Inflammatory macrophage treated with lipopolysaccharide for 1 hour (primary cell): Measurements from ENCODE around the gene SNRPD2.
"Not testable (repeated sequence)": the region's sequence is repeated elsewhere in the genome, so short reads cannot be mapped to it uniquely, and the experiment has no call there.

ENCODE experiments used
- DNase-seq, 2 donors: peaks; one replicate each; pipeline ENCODE4 v3.0.0-alpha.2; 2020 to 2022

SNRPD2 gene

DNA sequence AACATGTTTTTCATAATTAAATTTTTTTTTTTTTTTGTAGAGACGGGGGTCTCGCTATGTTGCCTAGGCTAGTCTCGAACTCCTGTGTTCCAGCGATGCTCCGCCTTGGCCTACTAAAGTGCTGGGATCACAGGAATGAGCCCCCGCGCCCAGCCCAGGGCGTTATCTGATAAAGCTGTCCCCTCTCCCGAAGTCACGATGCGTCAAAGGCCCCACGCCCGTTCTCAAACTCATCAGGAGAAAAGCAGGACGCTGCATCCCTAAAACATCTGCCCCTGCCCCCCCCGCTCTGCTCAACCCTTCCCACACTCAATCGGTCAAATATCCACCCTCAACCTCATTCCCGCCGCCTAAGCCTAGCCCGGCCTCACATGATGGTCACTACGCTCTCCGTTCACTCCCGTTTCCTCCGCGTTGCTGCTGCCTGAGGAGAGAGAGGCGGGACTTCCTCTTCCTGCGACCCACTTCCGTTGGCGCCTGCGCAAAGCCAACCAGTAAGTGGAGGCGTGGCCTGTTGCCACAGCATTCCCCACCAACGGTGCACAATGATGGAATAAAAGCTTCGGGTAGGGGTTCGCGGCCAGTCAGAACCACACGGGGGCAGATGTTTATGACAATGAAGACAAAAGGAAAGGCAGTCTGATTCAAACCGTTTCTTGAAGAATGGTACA is at the start of gene SNRPD2:
TSS of gene SNRPD2 (minus strand) at position 438 of the 671 bp plus-strand sequence. CDS start at position 373, 65 bp downstream.
- DNase-seq = peak; percentile 96

- DNase-seq = peak; percentile 56 to 62
Measured at GRCh38 chr19:45739498-45740439, 48.0 kb upstream of the SNRPD2 start.

DNA sequence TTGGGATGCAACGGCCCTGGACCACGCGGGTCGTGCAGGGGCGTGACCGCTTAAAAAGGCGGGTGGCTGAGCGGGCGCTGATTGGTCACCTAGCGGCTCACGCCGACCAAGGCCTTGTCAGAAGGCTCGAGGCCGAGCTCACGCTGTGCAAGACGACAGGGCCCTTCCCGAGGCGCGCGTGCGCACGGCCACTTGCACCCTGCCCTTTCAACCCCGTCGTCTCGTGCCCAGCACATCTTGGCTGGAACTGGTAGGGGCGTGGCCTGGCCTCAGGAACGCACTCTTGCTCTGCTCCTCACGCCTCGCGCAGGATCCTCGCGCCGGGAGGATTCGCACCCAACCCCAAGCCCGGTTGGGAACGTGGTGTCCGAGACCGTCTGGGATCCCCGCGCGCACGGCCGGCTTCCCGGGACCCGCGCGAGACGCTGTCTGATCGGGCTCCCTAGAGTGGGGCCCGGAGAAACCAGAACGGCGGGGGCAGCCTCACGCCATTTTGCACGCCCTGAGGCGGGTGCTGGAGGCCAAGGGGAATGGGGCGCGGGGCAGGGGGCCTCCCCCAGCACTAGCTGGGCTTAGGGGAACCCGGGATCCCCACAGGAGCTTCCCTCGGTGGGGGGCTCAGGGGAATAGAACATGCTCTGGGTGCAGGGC is 41.5 kb upstream of the SNRPD2 start, which contains the start of gene MEIOSIN:
TSS of gene MEIOSIN (plus strand) at position 280 of the 651 bp plus-strand sequence. CDS start 1,938 bp downstream, outside the sequence.
- DNase-seq = no peak

- DNase-seq = peak; percentile 96 to 97
Measured at GRCh38 chr19:45730368-45731288, 38.9 kb upstream of the SNRPD2 start, which contains the start of gene FBXO46. FBXO46 (minus strand) TSS chr19:45730896; CDS start chr19:45713495, 17,401 bp downstream.

- DNase-seq = peak in 1 of 2 donors; percentile 25
Measured at GRCh38 chr19:45729800-45730290, 38.1 kb upstream of the SNRPD2 start.

- DNase-seq = not testable (repeated sequence)
Measured at GRCh38 chr19:45728683-45729082, 36.9 kb upstream of the SNRPD2 start.

DNA sequence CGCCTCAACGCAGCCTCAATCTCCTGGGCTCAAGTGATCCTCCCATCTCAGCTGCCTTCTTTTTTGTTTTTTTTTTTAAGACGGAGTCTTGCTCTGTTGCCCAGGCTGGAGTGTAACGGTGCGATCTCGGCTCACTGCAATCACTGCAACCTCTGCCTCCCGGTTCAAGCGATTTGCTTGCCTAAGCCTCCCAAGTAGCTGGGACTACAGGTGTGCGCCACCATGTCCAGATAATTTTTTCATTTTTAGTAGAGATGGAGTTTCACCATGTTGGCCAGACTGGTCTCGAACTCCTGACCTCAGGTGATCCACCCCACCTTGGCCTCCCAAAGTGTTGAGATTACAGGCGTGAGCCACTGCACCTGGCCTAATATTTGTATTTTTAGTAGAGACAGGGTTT is 28.3 kb upstream of the SNRPD2 start:
- DNase-seq = not testable (repeated sequence)

GRCh38 chr19:45717983-45718650 is 26.4 kb upstream of the SNRPD2 start:
- DNase-seq = no peak

DNA sequence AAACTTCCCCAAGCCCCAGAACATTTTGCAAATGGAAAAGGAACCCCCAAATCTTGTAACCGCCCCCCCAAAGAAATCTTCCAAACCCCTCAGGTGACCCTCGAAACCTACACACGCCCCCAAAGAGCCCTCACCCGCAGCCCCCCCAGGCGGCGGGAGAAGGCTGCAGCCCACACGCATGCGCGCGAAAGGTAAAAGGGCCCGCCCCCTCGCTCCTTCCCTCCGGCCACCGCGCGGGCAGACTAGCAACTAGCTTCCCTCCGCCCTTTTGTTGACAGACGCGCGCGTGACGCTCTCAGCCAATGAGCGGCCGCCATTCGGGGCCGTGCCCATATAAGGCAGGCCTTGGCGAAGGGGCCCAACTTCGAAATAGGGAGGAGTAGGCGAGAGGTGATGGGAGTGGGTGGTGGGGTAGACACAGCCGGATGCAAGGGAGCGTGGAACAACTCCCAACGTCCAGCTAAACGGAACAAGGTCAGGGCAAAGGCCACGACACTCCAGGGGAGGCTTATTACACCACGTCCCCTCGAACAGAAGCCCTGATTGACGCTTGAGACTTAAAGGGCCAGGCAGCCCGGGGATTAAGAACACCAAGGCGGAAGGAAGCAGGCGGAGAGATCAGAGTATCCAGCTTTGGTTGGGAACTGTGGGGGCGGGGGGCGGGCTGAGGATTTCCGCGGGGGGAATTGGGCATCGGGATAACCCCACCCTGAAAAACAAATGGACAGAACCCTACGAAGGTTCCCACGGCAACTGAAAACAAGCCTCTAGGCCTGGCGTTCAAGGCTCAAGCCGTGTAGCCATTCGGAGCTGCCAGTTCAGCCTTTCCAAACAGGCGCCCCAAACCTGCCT is 25.6 kb upstream of the SNRPD2 start:
- DNase-seq = peak; percentile 99 to 100

- no peak for DNase-seq
Measured at GRCh38 chr19:45716359-45717130, 24.8 kb upstream of the SNRPD2 start.

DNA sequence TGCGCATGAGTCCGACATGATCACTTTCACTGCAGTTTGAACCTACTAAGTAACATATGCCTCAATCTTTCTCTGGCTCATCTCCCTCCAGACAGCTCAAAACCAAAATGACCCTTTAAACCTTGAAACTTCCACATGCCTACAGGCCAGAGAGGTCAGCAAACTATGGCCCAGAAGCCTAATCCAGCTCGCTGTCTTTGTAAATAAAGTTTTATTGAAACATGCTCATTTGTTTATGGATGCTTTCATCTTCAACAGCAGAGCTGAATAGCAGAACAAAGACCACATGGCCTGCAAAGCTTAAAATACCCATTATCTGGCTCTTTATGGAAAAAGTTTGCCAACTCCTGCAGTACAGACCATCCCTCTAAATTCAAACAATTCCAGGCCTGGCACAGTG is 23.4 kb upstream of the SNRPD2 start:
- DNase-seq = no peak

GRCh38 chr19:45713141-45713540 is 21.4 kb upstream of the SNRPD2 start:
- no peak for DNase-seq

- DNase-seq = no peak
Measured at GRCh38 chr19:45712699-45713067, 20.9 kb upstream of the SNRPD2 start.

- no peak for DNase-seq
Measured at GRCh38 chr19:45711851-45712698, 20.3 kb upstream of the SNRPD2 start.

DNA sequence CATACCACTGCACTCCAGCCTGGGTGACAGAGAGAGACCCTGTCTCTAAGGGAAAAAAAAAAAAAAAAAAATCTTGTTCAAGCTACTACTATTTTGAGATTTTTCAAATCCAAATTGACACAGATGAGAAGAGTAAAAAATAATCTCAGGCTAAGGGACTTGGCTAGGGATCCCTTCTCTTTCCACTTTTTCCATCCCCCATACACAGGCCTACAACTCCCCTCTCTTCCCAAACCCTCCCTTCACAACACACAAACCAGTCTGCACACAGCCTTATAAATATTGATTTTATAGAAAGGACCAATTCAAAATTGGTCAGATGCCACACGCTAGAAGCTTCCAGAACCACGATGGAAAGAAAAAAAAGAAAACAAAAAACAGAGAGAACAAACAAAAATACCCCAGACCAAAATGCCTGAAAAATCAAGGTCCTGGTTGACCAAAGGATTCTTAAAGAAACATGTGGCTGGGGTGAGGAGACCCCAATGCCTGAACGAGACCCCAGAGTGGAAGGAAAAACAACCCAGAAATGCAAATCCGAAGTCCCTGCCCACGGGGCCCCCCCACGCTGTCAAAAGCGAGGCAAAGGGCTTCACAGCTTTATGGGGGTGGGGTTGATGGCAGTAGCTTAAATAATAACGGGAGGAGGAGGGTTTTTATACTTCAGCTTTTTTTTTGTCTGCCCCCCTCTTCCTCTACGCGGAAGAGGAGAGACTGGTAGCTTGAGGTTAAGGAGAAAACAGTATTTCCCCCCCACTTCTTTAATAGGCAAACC is 18.8 kb upstream of the SNRPD2 start:
- no peak for DNase-seq

DNA sequence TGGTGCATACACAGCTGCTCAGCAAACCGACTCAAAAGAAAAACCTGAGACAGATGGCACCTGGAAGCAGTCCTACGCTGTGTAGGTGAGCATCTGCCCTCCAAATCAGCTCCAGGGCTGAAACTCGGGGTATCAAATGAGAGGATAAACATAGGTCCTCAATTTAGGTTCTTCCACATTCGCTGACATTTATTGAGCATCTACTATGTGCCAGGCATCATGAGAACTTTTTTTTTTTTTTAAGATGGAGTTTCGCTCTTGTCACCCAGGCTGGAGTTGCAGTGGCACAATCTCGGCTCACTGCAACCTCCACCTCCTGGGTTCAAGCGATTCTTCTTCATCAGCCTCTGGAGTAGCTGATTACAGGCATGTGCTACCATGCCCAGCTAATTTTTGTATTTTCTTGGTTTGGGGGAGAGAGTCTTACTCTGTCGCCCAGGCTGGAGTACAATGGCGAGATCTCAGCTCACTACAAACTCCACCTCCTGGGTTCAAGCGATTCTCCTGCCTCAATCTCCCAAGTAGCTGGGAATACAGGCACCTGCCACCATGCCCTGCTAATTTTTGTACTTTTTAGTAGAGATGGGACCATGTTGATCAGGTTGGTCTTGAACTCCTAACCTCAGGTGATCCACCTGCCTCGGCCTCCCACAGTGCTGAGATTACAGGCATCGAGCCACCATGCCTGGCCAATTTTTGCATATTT is 14.1 kb upstream of the SNRPD2 start:
- DNase-seq = no peak

GRCh38 chr19:45705115-45705514 is 13.4 kb upstream of the SNRPD2 start:
- no peak for DNase-seq
